A673 (cell line): ENCODE results near the gene PMAIP1. TPM values are rescaled to one million over a fixed set of nuclear protein-coding genes. Genes with fewer than 3 reads are reported as not detected.
"Not testable (repeated sequence)": the region's sequence is repeated elsewhere in the genome, so short reads cannot be mapped to it uniquely, and the experiment has no call there.

Source experiments
- BruUV-seq: library from RNA; stranded (reverse); fragments of 400-500 nt; replicated peaks from 2 replicates; lab custom pipeline; 2021; lab: Mats Ljungman, UMichigan
- CTCF ChIA-PET: fragments of 300-600 bp; sonication (Branson Sonifier 250); formaldehyde crosslinking; loops from one replicate; lab custom pipeline; 2022; ENCODE audit warnings: antibody characterized with exemption; lab: Charles Lee
- POLR2A ChIA-PET: fragments of 300-600 bp; sonication (Branson Sonifier 250); formaldehyde crosslinking; loops from one replicate; lab custom pipeline; 2022; ENCODE audit warnings: antibody characterized with exemption; ENCODE audit not compliant: low non-redundant PET; lab: Charles Lee
- DNase-seq: peaks from one replicate; pipeline ENCODE4 v3.0.0-alpha.2; 2015; ENCODE audit warnings: low spot score
- H3K27ac ChIP-seq: fragments of 200-600 bp; sonication (generic); 2 replicates; pipeline ENCODE4 v1.5.1; 2016; ENCODE audit warnings: mixed run types, low read depth, mild to moderate bottlenecking, mixed read lengths, antibody characterized with exemption, low read length; ENCODE audit not compliant: poor library complexity, severe bottlenecking
- H3K27me3 ChIP-seq: fragments of 200-600 bp; sonication (generic); replicated peaks from 2 replicates; pipeline ENCODE4 v1.6.1; 2017; ENCODE audit warnings: mixed run types, low read depth, mild to moderate bottlenecking, mixed read lengths, antibody characterized with exemption, low read length; ENCODE audit not compliant: insufficient read depth, poor library complexity
- H3K36me3 ChIP-seq: fragments of 200-600 bp; sonication (generic); 2 replicates; pipeline ENCODE4 v1.6.1; 2016; ENCODE audit warnings: mixed run types, mild to moderate bottlenecking, mixed read lengths, antibody characterized with exemption, low read length; ENCODE audit not compliant: insufficient read depth, poor library complexity, severe bottlenecking
- H3K4me1 ChIP-seq: fragments of 200-600 bp; sonication (generic); 2 replicates; pipeline ENCODE4 v1.6.1; 2017; ENCODE audit warnings: mixed run types, mild to moderate bottlenecking, mixed read lengths, antibody characterized with exemption, low read length; ENCODE audit not compliant: insufficient read depth, poor library complexity, severe bottlenecking
- H3K4me3 ChIP-seq: fragments of 200-600 bp; sonication (generic); 2 replicates; pipeline ENCODE4 v1.5.1; 2016; ENCODE audit warnings: low read depth, mixed run types, mild to moderate bottlenecking, mixed read lengths, low read length; ENCODE audit not compliant: poor library complexity, severe bottlenecking
- H3K9me3 ChIP-seq: fragments of 200-600 bp; sonication (generic); 2 replicates; pipeline ENCODE4 v1.6.1; 2016; ENCODE audit warnings: mixed run types, low read depth, mild to moderate bottlenecking, mixed read lengths, antibody characterized with exemption, low read length; ENCODE audit not compliant: poor library complexity, severe bottlenecking
- CTCF ChIP-seq: fragments of 300-800, 200-600 bp; sonication (generic); conservative IDR thresholded peaks from 2 replicates; pipeline ENCODE4 v1.5.1; 2017; ENCODE audit warnings: low read depth, mild to moderate bottlenecking, antibody characterized with exemption, low read length, moderate library complexity, mixed read lengths
- EZH2 ChIP-seq: fragments of 200-600 bp; sonication (generic); IDR thresholded peaks from 2 replicates; pipeline ENCODE4 v1.6.1; 2017; ENCODE audit warnings: borderline replicate concordance, low read depth, mild to moderate bottlenecking, mixed read lengths, antibody characterized with exemption, low read length; ENCODE audit not compliant: poor library complexity, severe bottlenecking
- intact Hi-C: fragments of 100-400 bp; cut with micrococcal nuclease; formaldehyde crosslinking; loops from one replicate; pipeline ENCODE4 v1.10.0; 2022; ENCODE audit not compliant: unreplicated experiment
- total RNA-seq: library from RNA; stranded (reverse); gene quantifications from 2 replicates; pipeline ENCODE4 v1.2.3, GENCODE V29; 2021

The PMAIP1 gene
- total RNA-seq, 1 experiment from 2014 or later, result 43.6 TPM

GRCh38 chr18:59881728-59882656 lies 17.8 kb upstream of the PMAIP1 start:
- DNase-seq, result peak; percentile 28
- BruUV-seq, result no TSS peak
- ChIA-PET POLR2A (no interaction called here), CTCF (no interaction called here)
- Histone ChIP-seq H3K9me3 (no peaks in the 10 kb centered on the region), H3K36me3 (no peaks in the 10 kb centered on the region), H3K27me3 (no peaks in the 10 kb centered on the region), H3K4me1 (peaks cover 5% of the 10 kb centered on the region), H3K4me3 (no peak overlapping the region), H3K27ac (no peak overlapping the region)
- intact Hi-C loops, result no loop called here
- TF ChIP-seq EZH2, result no peak
- TF ChIP-seq CTCF, result no peak

- Histone ChIP-seq H3K4me1 (peaks cover 5% of the 10 kb centered on the region), H3K36me3 (no peaks in the 10 kb centered on the region), H3K4me3 (no peak overlapping the region), H3K9me3 (no peaks in the 10 kb centered on the region), H3K27me3 (no peaks in the 10 kb centered on the region), H3K27ac (no peak overlapping the region)
- intact Hi-C loops, result no loop called here
- no TSS peak for BruUV-seq
- DNase-seq, result no peak
- CTCF ChIA-PET, result no interaction called here
- POLR2A ChIA-PET, result interaction anchor here (0.6 kb wide), 1 partner anchor 369 kb away, joined by 3 read pairs; no protein-coding TSS in a partner anchor
- TF ChIP-seq EZH2 (no peak), CTCF (no peak)
These were observed 15.4 kb upstream of the PMAIP1 start for GRCh38 chr18:59884351-59884750.

- intact Hi-C loops, result no loop called here
- ChIA-PET POLR2A (no interaction called here), CTCF (no interaction called here)
- Histone ChIP-seq H3K36me3 (no peaks in the 10 kb centered on the region), H3K9me3 (no peaks in the 10 kb centered on the region), H3K4me1 (peaks cover 5% of the 10 kb centered on the region), H3K4me3 (no peak overlapping the region), H3K27ac (no peak overlapping the region), H3K27me3 (no peaks in the 10 kb centered on the region)
- DNase-seq, result peak; percentile 44
- no peak for TF ChIP-seq EZH2
- no TSS peak for BruUV-seq
These were observed 14.1 kb upstream of the PMAIP1 start for GRCh38 chr18:59885579-59886163.

- CTCF ChIA-PET, H3K9me3 ChIP-seq, H3K27ac ChIP-seq, H3K4me3 ChIP-seq, intact Hi-C loops, POLR2A ChIA-PET, H3K27me3 ChIP-seq, DNase-seq, H3K36me3 ChIP-seq, H3K4me1 ChIP-seq, BruUV-seq: not testable (repeated sequence)
These were observed 13.4 kb upstream of the PMAIP1 start for GRCh38 chr18:59886399-59886798.
